Breast epithelium (tissue), 4 donors: Measurements from ENCODE around the gene SH3BP4. TPM values are rescaled to one million over a fixed set of nuclear protein-coding genes. Genes with fewer than 3 reads are reported as not detected.

Experiments
- DNase-seq, 2 donors: peaks; one replicate each; pipeline ENCODE4 v3.0.0-alpha.2; 2019; ENCODE audit warnings: low spot score in 2 of 2
- H3K27ac ChIP-seq, 2 donors: fragments of 200-600 bp; sonication (generic) in 1 of 2; one replicate each; pipeline ENCODE4 v1.5.1; 2016 to 2019; ENCODE audit warnings: mild to moderate bottlenecking in 1 of 2
- H3K27me3 ChIP-seq, 2 donors: fragments of 200-600 bp; sonication (generic) in 1 of 2; one replicate each; pipeline versions ENCODE4 v1.5.1 to v1.6.0; 2017 to 2019; ENCODE audit warnings: control low read depth in 1 of 2, mild to moderate bottlenecking in 1 of 2
- H3K36me3 ChIP-seq: fragments of 200-600 bp; one replicate; pipeline ENCODE4 v1.5.1; 2019
- H3K4me1 ChIP-seq, 2 donors: fragments of 200-600 bp; sonication (generic); one replicate each; pipeline ENCODE4 v1.5.1; 2016 to 2019; ENCODE audit warnings: control low read depth in 1 of 2
- H3K4me3 ChIP-seq, 3 donors: fragments of 200-600 bp; sonication (generic); 1 replicate in 2 of 3; 2 replicates in 1 of 3; pipeline ENCODE4 v1.5.1; 2016 to 2019; ENCODE audit warnings: mild to moderate bottlenecking in 3 of 3, moderate library complexity in 2 of 3
- H3K9me3 ChIP-seq, 2 donors: fragments of 200-600 bp; sonication (generic) in 1 of 2; one replicate each; pipeline ENCODE4 v1.5.1; 2016 to 2019; ENCODE audit warnings: control low read depth in 1 of 2
- CTCF ChIP-seq, 3 donors: fragments of 450-650 bp; IDR thresholded peaks; one replicate each; pipeline ENCODE4 v1.5.1; 2016 to 2017; ENCODE audit warnings: antibody characterized with exemption in 3 of 3, mild to moderate bottlenecking in 3 of 3, moderate library complexity in 3 of 3
- POLR2A ChIP-seq: fragments of 450-650 bp; IDR thresholded peaks from one replicate; pipeline ENCODE4 v1.6.1; 2016; ENCODE audit warnings: antibody characterized with exemption, mild to moderate bottlenecking, moderate library complexity
- POLR2AphosphoS5 ChIP-seq, 3 donors: sonication (generic); formaldehyde crosslinking; IDR thresholded peaks; one replicate each; pipeline ENCODE4 v1.6.1; 2017; ENCODE audit warnings: antibody characterized with exemption in 3 of 3
- intact Hi-C: fragments of 100-400 bp; cut with DNase I; formaldehyde crosslinking; loops from one replicate; pipeline ENCODE4 v1.15.1; 2023; ENCODE audit warnings: low total_unique reads
- total RNA-seq, 3 donors: library from RNA; depleted of rRNA; stranded (reverse); fragments of >200 nt; gene quantifications; one replicate each; pipeline ENCODE4 v1.1.0, GENCODE V29; 2016

SH3BP4 gene
- total RNA-seq, 3 donors from 2014 or later: 28.5 to 73.6 (median 44.2) TPM

- Histone ChIP-seq H3K4me1 (no peaks in the 10 kb centered on the region), H3K27me3 (no peaks in the 10 kb centered on the region), H3K36me3 (no peaks in the 10 kb centered on the region), H3K9me3 (no peaks in the 10 kb centered on the region), H3K27ac (no peak overlapping the region), H3K4me3 (no peak overlapping the region)
- intact Hi-C loops: no loop called here
- no peak for TF ChIP-seq POLR2AphosphoS5 (IDR thresholded peaks at IDR 0.05)
- no peak for TF ChIP-seq CTCF (IDR thresholded peaks at IDR 0.05)
- TF ChIP-seq POLR2A: no peak
- no peak for DNase-seq
These were observed 111.7 kb downstream of the SH3BP4 start for GRCh38 chr2:235063471-235063961.

- no peak overlapping the region for H3K27ac ChIP-seq
- DNase-seq: no peak
- no peaks in the 10 kb centered on the region for H3K36me3 ChIP-seq
- intact Hi-C loops: no loop called here
- no peaks in the 10 kb centered on the region for H3K27me3 ChIP-seq
- H3K4me3 ChIP-seq: no peak overlapping the region
- TF ChIP-seq POLR2A: no peak
- TF ChIP-seq POLR2AphosphoS5 (IDR thresholded peaks at IDR 0.05): no peak
- no peak for TF ChIP-seq CTCF (IDR thresholded peaks at IDR 0.05)
- H3K9me3 ChIP-seq: no peaks in the 10 kb centered on the region
- H3K4me1 ChIP-seq: no peaks in the 10 kb centered on the region
These were observed 113.2 kb downstream of the SH3BP4 start for GRCh38 chr2:235064976-235065375.

- intact Hi-C loops: no loop called here
- Histone ChIP-seq H3K27ac (no peak overlapping the region), H3K9me3 (no peaks in the 10 kb centered on the region), H3K4me1 (no peaks in the 10 kb centered on the region), H3K4me3 (no peak overlapping the region), H3K27me3 (no peaks in the 10 kb centered on the region), H3K36me3 (no peaks in the 10 kb centered on the region)
- DNase-seq: no peak
- no peak for TF ChIP-seq POLR2A
- TF ChIP-seq CTCF (IDR thresholded peaks at IDR 0.05): no peak
- no peak for TF ChIP-seq POLR2AphosphoS5 (IDR thresholded peaks at IDR 0.05)
These were observed 114.7 kb downstream of the SH3BP4 start for GRCh38 chr2:235066490-235066889.

- Histone ChIP-seq H3K36me3 (no peaks in the 10 kb centered on the region), H3K9me3 (no peaks in the 10 kb centered on the region), H3K4me1 (no peaks in the 10 kb centered on the region), H3K27me3 (no peaks in the 10 kb centered on the region), H3K4me3 (no peak overlapping the region), H3K27ac (no peak overlapping the region)
- no peak for TF ChIP-seq POLR2A
- DNase-seq: no peak
- intact Hi-C loops: no loop called here
These were observed 115.1 kb downstream of the SH3BP4 start for GRCh38 chr2:235066895-235067294.

GRCh38 chr2:235068701-235069100 lies 116.9 kb downstream of the SH3BP4 start:
- Histone ChIP-seq H3K4me1 (no peaks in the 10 kb centered on the region), H3K4me3 (no peak overlapping the region), H3K27ac (no peak overlapping the region), H3K27me3 (no peaks in the 10 kb centered on the region), H3K9me3 (no peaks in the 10 kb centered on the region), H3K36me3 (no peaks in the 10 kb centered on the region)
- no peak for DNase-seq
- intact Hi-C loops: no loop called here
- TF ChIP-seq POLR2A (no peak), CTCF (IDR thresholded peaks at IDR 0.05) (no peak)
